GM21526 (cell line): ENCODE results near the gene ZFAND3.
"Not testable (repeated sequence)": the region's sequence is repeated elsewhere in the genome, so short reads cannot be mapped to it uniquely, and the experiment has no call there.

Source experiments
- ATAC-seq: cut with Tn5 transposase; IDR thresholded peaks from one replicate; pipeline ENCODE4 v1.9.1; 2021; ENCODE audit warnings: moderate library complexity; ENCODE audit not compliant: unreplicated experiment, low FRiP score

The ZFAND3 gene

DNA sequence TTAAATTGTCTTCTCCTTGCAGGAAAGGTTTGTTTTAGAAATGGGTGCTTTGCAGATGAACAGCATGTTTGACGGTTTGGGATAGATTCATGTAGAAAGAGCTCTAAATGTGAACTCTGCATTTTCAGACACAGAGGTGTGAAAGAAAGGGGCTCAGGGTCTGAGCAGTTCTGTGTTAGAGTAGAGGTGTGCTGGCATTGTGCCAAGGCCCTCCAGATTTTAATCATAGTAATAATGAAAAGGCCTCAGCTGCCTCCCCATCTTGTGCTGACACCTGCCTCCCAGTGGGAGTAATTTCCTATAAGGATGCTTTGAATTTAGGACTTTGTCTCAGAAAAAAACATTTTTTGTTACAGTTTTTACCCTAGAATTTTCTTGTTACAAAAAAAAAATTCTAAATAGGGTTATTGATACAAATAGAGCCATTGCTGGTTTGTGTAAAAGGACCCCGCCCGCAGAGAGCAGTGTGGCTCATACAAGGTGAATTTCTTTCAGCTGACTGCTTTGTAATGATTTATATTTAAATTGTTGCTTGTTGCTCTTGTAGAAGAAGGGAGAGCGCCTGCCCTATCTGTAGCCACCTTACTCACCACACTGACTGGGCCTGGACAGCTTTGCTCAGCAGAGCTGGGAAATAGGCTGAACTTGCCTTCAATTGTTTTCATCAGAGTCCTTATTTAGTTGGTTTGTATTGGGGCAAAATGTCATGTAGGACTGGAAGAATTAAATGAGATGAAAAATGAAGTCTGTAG lies 294.5 kb downstream of the ZFAND3 start:
- no peak for ATAC-seq

DNA sequence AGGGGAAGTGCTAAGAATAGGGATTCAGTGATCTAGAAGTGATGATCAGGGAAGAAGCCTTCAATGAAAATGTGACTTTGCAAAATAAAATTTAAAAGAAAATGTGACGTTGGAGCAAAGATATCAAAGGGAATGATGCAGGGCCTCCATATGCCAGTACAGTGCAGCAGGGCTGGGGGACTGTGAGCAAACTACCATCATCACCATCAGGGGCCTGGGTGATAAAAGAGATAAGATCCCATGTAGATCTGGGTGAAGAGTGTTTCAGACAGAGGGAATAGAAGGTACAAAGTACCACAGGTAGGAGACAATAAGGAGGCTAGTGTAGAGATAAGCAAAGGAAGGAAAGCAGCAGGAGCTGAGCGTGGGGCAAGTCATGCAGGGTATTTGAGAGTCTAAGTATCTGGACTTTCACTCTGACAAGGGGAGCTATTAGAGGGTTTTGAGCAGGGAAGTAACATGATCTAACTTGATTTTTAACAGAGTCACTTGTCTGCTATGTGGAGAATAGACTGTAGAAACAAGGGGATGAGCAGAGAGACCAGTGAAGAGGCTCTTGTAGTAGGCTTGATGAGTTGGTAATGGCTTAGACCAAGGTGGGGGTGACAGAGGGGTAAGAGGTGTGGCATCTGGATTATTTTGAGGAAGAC lies 295.6 kb downstream of the ZFAND3 start:
- no peak for ATAC-seq

DNA sequence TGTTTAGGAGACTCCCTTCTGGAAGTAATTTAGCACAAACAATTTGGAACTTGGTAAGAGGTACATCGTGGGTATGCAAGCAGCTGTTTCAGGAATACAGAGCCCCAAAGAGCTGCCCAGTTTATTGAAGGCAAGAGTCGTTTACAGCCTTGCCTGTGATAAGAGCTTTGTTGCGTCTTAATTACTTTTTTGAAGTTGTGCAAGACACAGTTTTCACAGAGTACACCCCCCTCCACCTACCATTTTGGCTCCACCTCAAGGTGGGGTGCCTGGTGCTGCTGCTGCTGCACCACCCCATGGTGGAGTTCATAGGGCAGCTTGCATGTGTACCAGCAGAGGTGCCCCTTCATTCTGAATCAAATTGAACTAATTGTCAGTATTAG lies 296.1 kb downstream of the ZFAND3 start:
- no peak for ATAC-seq

DNA sequence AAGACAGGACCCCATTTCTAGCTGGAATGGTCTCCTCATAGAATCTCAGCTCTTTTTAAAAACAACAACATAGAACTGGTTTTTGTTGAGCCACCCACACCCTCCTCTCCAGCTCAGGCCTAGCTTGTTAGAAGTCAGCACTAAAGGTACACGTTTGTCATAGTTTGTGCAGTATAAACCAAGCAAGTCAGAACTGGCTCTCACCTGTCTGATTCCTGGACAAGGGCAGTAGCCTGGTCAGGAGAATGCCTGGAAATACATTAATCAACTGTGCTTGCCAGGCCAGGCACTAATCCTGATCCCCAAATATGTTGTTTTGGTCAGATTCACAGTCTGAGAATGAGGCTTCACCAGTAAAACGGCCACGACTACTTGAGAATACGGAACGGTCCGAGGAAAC lies 296.7 kb downstream of the ZFAND3 start:
- ATAC-seq = no peak

DNA sequence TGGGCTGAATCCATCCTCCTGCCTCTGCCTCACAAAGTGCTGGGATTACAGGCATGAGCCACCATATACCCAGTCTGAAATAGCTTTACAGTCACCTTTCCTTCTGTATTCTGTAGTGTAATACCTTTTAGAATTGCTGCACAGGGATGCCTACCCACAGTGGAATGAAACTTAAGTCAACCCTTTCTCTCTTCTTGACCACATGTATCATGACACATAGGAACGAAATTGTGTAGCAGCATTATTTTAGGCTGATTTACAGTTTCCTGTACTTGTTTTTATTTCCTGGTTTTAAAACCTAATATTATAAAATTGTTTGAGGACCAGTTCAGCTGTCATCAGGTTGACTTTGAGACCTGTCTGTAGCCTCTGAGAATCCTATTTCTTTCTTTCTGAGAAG lies 297.8 kb downstream of the ZFAND3 start:
- ATAC-seq = no peak

DNA sequence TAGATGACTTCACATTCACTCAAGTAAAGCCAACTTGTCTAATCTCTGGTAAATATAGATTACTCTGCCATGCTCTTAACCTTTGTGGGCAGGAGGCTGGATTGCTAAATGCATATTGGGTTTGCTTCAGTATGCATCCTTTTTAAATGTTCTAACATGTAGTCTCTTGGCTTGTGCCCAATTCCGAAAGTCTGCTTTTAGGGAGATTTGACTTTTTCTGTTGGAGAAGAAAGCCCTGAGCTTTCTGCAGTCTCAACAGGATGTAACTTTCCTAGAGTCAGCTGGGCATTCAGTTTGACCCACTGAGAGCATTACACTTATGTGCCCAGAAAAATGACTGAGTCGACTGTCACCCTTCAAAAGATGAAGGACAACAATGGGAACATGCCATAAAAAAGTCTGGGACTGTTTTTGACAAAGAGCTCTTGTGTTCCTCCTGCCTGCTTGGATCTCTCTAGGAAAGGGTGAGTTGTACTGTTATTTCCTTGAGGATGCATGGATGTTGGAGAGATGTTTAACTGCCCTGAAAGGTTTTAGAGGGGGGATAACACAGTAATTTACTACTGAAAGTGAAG lies 299.4 kb downstream of the ZFAND3 start:
- ATAC-seq = no peak

DNA sequence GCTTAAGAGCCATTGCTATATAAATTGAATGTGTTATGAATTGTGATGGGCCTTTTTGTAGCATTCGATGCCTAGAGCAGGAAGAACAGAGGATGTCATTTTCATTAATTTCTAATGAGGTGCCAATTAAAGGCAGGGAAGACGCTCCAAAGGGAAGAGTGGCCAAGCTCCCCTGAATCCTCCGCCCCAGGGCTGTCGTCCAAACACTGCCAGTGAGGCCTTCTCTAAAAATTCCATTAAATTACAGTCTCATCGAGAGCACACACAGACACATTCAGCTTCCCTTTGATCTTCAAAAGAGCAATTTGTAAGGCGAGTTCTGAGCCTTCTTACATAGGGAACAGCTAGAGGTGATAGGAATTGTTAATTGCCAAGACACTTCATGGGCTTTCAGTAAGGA lies 300.0 kb downstream of the ZFAND3 start:
- ATAC-seq = no peak

DNA sequence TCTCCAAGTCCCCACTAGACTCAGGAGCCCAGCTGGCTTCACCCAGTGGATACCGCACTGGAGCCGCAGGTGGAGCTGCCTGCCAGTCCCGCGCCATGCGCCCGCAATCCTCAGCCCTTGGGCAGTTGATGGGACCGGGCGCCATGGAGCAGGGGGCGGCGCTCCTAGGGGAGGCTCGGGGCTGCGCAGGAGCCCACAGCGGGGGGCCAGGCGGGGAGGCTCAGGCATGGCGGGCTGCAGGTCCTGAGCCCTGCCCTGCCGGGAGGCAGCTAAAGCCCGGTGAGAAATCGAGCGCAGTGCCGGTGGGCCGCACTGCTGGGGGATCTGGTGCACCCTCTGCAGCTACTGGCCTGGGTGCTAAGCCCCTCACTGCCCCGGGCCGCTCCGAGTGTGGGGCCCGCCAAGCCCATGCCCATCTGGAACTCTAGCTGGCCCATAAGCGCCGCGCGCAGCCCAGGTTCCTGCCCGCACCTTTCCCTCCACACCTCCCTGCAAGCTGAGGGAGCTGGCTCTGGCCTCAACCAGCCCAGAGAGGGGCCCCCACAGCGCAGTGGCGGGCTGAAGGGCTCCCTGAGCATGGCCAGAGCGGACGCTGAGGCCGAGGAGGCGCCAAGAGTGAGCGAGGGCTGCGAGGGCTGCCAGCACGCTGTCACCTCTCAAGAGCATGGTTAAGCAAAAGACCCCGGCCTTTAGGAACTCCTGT lies 304.8 kb downstream of the ZFAND3 start:
- ATAC-seq = not testable (repeated sequence)

DNA sequence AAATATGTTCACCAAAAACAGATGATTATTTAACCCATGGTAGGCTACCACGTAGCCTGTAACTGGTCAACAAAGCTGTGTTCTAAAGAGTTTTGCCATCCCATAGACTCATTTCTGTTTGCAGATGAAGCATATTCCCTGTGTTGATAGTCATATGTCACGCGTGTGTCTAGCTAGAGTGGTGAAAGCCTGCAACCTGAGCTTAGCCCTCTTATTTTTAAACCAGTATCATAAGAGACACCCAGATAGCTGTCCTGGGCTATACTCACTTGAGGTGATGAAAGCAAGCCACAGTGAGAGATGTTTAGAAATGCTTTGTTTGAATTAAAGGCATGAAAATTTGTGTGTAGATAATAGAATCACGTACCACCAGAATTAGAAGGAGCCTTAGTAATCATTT lies 307.8 kb downstream of the ZFAND3 start:
- ATAC-seq = no peak

DNA sequence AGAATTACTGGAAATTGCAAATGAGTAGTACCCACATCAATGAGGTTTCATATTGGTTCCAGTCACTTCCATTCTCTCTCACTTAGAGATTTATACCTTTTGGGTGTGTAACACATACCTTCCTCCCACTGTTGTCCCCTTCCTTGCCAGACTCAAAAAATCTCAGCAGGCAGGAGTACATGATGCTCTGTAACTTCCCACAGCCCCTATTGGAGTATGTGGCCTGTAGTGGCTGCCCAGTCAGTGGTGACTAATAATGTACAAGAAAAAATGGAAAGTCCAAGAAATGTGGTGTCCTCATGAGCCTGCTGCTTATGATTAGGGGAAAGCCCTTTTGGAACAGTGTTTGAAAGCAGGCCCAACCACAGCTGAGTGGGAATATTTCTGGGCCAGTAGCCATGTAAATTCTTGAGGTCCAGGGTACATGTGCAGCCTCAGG lies 312.0 kb downstream of the ZFAND3 start:
- no peak for ATAC-seq

DNA sequence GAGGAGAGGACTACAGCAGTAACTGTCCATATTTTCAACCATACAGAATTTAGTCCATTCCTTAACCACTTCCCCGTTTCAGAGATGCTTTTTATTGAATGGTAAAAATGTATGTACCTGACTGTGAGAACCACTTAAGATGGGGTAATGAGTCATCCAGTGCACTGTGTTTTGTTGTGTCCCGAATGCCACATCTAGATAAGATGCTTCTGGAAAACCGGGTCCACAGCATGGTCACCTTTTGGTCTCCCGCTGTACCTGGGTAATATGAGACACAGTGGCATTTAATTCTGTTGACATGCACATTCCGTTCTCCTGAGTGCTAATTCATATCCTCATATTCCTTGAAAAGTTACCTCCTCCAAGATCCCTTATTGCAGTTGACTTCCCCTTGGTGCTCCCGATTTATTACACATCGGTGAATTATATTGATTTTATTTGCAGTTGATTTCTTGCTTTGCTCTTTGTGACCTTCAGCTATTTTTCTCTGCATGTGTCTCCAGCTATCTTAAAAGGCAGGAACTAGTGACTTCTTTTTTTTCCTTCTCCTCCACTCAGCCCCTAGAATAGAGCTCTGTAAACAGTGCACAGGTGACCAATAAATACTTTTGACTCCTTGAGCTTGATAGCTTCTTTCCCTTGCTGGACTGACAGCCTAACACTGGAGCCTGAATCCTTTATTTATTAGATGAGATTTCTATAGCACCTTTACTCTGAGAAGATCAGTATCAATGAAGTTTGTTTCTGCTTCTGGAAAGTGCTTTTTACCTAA lies 314.6 kb downstream of the ZFAND3 start:
- ATAC-seq = no peak

DNA sequence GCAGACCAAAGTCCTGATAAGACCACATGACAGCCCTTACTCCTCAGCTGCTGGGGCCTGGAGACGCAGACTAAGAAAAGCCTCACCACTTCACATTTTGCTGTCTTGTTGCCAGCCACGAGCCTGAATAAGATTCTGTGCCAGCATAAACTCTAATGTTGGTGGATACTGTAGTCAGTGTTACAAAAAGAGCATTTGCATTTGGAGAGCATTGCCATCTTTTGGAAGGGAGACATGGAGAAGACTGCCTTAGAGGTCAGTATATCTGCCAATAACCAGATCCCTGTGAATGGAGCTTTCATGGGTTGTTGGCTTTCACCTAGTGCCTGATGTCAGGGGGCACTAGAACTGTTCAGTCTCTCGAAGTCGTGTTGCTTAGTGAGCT lies 315.2 kb downstream of the ZFAND3 start:
- no peak for ATAC-seq

DNA sequence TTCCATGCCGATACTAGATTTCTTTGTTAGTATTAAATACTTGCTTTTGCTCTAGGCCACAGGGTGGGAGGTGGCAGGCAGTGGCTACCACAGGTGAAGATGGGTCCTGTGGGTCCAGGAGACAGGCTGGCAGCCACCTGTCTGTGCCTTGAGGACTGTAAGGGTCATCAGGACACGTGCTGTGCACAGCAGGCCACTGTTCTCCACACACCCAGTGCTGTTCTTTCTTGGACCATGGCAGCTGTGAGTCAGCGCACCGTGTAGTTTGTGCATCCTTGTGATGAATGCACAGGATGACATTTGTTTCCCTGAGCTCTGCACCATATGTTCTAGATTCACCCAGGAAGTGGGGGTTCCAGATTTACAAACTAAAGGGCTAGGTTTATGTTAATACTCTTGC lies 317.0 kb downstream of the ZFAND3 start:
- ATAC-seq = no peak

DNA sequence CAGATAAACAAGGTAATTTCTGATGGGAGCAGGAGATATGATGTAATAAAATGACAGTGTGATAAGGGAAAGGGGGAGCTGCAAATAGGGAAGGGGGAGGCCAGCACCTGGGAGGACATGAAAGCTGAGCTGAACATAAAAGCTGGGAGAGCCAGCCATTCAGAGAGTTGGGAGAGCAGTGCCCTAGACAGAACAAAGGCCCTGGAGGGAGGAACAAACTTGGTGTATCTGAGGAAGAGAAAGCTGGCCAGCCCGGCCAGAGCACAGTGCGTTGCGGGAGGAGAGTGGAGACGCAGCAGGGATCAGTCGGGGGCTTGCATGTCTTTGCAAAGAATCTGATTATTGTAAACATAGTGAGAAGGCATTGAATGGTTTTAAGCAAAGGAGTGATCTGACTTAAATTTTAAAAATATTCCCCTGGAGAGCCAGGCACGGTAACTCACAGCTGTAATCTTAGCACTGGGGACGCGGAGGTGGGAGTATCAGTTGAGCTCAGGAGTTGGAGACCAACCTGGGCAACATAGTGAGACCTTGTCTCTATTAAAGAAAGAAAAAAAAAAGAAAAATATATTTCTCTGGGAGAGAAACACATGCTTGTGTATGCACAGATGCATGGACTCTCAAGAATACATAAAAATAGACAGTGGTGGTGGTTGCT lies 318.2 kb downstream of the ZFAND3 start:
- no peak for ATAC-seq

DNA sequence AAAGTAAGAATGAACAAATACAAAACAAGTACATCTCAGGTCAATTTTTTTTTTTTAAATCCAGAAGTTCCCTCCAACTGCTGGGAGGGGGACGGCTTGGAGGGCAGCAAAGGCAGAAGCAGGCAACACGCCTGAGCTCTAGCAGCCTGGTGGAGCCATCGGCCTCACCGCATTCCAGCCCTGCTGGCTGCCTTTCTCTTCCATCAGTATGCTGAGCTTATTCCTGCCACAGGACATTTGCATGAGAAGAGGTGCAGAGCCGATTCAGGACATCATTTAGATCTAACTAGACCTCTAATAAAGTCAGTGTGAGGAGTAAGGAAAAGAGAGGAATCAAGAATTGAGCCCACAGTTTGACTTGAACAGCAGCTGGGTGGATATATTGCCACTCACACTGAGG lies 318.8 kb downstream of the ZFAND3 start:
- no peak for ATAC-seq

DNA sequence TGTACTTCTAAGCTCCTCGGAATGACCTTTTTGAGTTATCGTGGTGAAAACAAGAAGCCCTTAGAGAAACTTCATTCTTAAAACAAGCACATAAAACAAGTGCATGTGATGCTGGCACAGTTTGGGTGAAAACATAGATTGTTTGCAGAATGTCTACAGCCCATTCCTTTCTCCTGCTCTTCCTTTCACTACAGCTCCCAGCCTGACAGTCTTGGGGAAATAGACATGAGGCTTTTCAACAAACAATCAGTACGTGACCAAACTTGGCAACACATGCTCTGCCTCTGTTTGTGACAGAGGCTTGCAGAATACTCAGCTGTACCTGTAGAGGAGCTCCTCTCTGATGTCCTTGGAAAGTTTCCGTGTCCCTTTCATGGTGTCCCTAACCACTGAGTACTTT lies 321.6 kb downstream of the ZFAND3 start:
- no peak for ATAC-seq

DNA sequence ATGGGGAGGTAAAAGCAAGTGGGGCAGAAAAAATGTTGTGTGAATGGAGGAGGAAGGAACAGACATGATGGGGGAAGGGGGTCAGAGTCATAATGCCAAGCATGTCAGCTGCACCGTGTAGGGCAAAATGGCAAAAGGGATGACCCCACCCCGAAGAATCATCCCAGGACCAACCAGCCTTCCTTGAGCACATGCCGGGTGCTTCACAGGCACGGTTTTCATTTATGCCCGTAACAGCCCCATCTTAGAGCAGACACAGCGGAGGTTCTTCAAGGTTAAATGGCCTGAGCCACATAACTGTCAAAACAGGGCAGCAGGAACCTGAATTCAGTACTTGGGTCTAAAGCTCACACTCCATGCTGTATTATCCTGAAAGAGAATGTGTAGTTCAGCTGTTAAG lies 322.2 kb downstream of the ZFAND3 start:
- no peak for ATAC-seq

DNA sequence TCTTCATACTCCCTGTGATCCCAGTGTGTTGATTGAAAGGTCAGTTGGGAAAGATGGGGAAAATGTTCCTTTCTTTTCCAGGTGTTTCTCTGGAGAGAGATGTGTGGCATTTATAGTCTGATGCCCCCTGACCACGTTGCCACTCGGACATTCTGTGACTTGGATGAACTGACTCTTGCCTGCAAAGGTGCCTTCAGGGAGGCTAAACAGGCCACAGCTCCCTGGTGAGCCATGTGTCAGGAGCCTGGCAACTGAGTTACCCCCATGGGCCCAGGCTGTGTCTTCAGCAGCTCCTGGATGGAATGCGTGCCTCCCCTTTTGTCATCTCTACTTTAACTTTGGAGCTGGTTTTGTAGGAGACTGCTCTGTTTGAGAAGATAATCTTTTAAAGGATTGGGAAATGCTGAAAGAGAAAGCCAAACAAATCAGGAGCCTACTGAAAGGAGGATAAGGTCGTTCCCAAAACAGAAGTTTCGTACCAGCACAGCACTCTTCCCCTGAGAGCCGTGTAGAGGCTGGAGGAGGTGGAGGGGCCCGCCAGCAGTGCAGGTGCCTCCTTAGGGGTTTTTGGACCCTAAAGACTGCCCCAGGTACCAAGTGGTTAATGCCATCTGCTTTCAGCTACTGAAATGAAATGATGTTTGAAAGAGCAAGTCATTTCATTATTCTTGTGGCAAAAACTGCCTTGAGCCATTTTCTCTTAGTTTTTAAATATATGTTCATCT lies 322.8 kb downstream of the ZFAND3 start:
- no peak for ATAC-seq
